Epithelial cell of prostate (primary cell): ENCODE results near the gene DUSP1.
A peak's percentile ranks its signal among the peaks of the same experiment; 100 is the strongest.

Experiments
- DNase-seq: peaks from one replicate; pipeline ENCODE4 v3.0.0-alpha.2; 2011; ENCODE audit warnings: low read depth, low spot score
- H3K27ac ChIP-seq: fragments of 450-650 bp; 2 replicates; pipeline ENCODE4 v1.5.1; 2017; ENCODE audit warnings: mild to moderate bottlenecking

The DUSP1 gene

GRCh38 chr5:172747471-172747870 lies 23.5 kb downstream of the DUSP1 start:
- no peak for DNase-seq
- H3K27ac ChIP-seq: no peak overlapping the region

GRCh38 chr5:172746725-172747124 lies 24.3 kb downstream of the DUSP1 start:
- no peak for DNase-seq
- no peak overlapping the region for H3K27ac ChIP-seq

GRCh38 chr5:172745838-172746237 lies 25.2 kb downstream of the DUSP1 start:
- no peak for DNase-seq
- no peak overlapping the region for H3K27ac ChIP-seq

DNA sequence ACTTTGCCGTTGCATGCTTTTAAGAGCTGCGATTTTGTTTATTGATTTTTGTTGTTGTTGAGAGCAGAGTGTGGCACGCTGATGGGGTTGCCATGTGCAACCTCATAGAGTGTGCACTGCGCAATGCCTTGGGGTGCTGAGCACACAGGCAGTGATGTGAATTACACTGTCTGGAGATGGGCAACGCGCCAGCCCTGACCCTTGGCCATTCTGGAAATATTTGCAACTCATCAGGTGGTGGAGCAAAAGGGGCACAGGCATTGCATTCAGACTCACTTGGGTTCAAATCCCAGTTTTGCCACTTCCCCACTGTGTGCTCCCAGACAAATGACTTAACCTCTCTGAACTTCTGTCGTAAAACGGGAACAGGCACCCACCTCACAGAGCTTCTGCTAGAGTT lies 25.6 kb downstream of the DUSP1 start:
- no peak for DNase-seq
- no peak overlapping the region for H3K27ac ChIP-seq

- H3K27ac ChIP-seq: peak overlapping the region; percentile 45
- DNase-seq: peak; percentile 40
Observed at GRCh38 chr5:172744123-172745104, 26.6 kb downstream of the DUSP1 start.

GRCh38 chr5:172743112-172743959 lies 27.7 kb downstream of the DUSP1 start:
- DNase-seq: no peak
- peak overlapping the region; percentile 45 for H3K27ac ChIP-seq

- peak overlapping the region; percentile 21 for H3K27ac ChIP-seq
- no peak for DNase-seq
Observed at GRCh38 chr5:172741206-172741582, 29.8 kb downstream of the DUSP1 start.

- peak; percentile 62 for DNase-seq
- peak overlapping the region; percentile 21 for H3K27ac ChIP-seq
Observed at GRCh38 chr5:172740428-172741205, 30.4 kb downstream of the DUSP1 start.

- DNase-seq: no peak
- no peak overlapping the region for H3K27ac ChIP-seq
Observed at GRCh38 chr5:172739375-172739774, 31.6 kb downstream of the DUSP1 start.

DNA sequence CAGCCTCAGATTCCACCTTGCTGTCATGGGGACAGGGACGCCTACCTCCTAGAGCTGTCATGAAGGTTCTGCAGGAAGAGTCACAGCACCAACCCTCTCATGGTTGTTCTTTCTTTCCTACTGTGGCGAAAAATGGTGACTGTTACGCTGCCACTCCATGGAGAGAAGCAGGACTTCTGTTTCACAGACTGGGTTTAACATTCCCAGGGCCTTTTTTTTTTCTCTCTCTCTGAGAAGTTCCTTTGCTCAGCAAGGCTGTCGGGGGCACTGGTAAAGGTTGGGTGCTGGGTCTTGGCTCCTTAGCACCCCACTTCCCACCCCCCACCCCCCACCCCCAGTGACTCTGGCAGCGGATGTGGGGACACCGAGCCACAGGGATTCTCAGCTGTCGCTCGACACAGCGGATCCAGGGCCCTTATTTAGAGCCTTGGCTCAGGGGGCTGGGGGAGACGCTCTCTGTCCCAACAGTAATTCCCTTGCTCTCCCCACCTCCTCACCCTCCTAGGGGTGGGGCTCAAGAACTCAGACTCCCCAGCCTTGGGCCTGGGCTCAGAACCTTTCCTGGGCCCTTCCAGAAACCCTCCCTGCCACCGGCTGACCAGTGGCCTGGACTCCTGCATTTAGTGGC lies 34.4 kb downstream of the DUSP1 start:
- DNase-seq: no peak
- H3K27ac ChIP-seq: no peak overlapping the region

GRCh38 chr5:172735141-172735831 lies 35.7 kb downstream of the DUSP1 start:
- DNase-seq: no peak
- H3K27ac ChIP-seq: no peak overlapping the region

- no peak for DNase-seq
- H3K27ac ChIP-seq: peak overlapping the region; percentile 98
Observed at GRCh38 chr5:172733974-172734346, 37.0 kb downstream of the DUSP1 start.

DNA sequence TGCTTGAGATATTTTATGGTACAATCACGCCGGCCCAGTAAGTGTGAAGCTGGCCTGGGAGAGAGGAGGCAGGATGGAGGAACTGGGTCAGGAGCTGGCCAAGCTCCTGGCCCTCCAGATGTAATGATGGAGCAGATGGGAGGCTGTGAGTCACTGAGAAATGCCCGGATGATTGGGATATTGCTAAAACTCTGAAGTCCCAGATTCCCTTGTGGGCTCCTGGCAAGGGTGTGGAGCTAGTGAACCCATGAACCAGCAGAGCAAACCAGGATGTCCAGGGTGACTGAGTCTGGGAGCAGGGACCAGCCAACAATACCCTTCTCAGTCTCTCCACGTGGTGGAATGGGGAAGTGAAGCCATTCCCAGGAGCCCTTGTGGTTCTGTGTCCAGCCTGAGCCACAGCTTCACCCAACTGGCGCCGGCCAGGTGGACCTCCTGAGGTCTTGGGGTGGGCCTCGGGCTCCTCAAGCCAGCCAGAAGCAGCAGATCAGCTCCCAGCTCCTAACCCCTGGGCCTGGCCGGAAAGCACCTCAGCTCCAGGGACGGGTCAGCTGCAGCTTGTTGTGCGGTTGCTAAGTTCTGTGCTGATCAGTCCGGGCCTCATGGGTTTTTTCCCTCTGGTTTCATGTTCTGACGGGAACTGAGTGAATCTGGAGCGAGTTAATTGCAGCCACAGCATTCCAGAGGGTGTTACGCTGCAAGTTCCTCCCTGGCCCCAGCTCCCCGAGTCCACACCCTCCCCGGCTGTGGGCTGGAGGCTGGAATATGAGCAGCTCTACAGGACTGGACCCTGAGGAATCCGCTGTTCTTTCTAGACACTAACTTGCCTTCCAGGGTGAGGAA lies 37.6 kb downstream of the DUSP1 start:
- peak overlapping the region; percentile 98 for H3K27ac ChIP-seq
- DNase-seq: peak; percentile 92

GRCh38 chr5:172732201-172732865 lies 38.7 kb downstream of the DUSP1 start:
- peak overlapping the region; percentile 98 for H3K27ac ChIP-seq
- no peak for DNase-seq

GRCh38 chr5:172731680-172732074 lies 39.3 kb downstream of the DUSP1 start:
- H3K27ac ChIP-seq: peak overlapping the region; percentile 98
- no peak for DNase-seq

DNA sequence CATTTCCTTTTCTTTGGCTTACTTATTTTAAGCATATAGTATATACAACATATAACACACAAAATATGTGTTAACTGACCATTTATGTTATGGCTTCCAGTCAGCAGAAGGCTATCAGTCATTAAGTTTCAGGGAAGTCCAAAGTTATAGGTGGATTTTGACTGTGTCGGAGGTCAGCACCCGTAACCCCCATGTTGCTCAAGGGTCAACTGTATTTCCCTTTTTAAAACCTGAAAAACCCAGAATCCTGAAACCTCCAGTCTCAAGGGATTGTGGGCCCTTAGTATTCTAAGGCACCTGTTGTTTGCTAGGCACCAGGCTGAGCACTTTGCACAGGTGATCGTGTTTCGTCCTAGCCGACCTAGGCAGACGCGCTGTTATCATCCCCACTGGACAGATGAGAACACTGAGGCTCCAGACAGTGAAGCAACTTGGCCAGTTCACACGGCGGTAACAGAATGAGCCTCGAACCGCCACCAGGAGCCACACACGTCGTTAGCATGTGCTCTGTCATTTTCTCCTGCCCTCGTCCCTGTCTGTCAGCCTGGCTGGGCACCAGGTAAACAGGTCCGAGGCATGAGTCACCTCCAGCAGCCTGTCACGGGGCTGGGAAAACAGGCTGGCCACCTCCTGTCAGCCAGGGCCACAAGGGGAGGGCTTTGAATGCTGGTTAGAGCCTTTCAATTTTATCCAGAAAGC lies 39.9 kb downstream of the DUSP1 start:
- H3K27ac ChIP-seq: peak overlapping the region; percentile 98
- DNase-seq: peak; percentile 76

DNA sequence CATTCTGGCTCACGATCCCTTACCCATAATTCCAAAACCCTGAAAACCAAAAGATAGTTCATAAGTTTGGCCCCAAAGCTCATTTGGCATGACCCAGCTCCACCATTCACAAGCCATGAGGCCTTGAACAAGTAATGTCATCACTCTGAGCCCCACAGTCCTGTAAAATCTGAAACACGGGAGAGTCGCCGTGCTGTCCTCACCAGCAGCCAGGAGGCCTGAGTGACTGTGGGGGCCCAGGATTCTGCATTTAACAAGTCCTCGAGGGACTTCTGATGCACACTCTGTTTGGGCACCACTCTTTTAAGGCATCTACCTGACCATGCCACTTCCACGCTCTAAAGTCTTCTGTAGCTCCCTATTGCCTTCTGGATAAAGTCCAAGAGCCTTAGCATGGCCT lies 40.8 kb downstream of the DUSP1 start:
- H3K27ac ChIP-seq: no peak overlapping the region
- no peak for DNase-seq
